HG03521 (cell line): ENCODE data around the gene PPARGC1A.

Experiments used
- ATAC-seq: cut with Tn5 transposase; IDR thresholded peaks from one replicate; pipeline ENCODE4 v1.9.1; 2021; ENCODE audit warnings: mild to moderate bottlenecking, moderate library complexity; ENCODE audit not compliant: unreplicated experiment

PPARGC1A gene

GRCh38 chr4:23909671-23910070 lies 19.8 kb upstream of the PPARGC1A start:
- no peak for ATAC-seq

DNA sequence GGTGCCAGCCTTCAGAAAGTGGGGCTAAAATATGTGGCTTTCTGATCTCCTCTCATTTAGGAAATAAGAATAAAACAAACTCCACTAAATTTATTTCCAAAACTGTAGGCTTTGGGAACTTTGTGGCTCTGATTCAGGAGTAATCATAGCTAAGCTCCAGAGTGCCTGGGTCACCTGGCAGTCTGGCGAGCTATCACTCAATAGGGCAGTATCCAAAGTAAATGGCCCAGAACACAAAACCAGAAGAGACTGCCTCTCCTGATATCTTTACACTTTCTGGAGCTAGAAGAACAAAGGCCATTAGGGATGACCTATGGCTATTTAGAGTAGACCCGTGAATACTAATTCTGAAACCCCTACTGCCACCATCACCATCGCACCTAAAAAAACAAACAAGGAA lies 17.0 kb upstream of the PPARGC1A start:
- no peak for ATAC-seq

DNA sequence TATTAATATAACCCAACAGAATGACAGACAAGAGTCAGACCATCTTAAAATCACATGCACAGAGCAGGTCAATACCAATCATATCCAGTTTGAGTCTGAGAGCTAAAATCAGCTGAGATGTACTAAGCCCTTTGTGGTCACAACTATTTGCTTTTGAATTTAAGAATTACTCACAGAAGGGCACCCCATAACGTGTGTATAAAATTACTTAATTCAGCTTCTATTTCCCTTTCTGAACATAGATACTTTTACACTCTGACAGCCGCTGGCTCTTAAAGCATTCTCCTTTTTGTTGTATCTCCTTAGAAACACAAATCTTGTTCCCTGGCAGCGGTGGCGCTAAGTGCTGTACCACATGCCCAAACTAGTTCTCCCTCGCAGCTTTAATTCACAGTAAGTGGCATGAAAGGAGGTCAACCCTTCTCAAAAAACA lies 14.8 kb upstream of the PPARGC1A start:
- no peak for ATAC-seq

GRCh38 chr4:23903859-23904438 lies 14.1 kb upstream of the PPARGC1A start:
- no peak for ATAC-seq

DNA sequence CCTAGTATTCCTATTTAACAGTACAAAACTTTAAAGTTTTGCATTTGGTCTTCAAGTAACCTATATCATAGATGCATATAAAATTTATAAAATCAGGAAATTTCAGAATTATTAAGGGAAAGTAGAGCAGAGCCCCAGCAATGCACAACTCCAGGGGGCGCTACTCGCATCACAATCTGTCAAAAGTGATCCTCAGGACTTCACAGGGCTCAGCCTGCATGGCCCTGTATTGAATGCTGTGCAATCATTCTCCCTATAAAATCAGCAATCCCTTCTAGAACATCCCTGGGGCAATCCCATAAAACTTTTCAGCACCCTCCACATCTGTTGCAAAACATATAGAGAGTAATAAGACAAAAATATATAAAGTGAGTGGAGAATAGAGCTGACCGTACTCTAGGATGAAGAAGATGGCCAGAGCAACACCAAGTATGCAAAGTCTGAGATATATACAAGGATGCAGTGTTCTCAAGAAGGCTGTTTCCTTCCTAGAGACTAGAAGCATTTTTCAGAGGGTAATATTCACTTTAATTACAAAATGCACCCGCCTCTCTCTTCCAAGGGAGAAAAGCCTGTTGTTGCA lies 12.5 kb upstream of the PPARGC1A start:
- no peak for ATAC-seq

- ATAC-seq = no peak
These were observed 10.8 kb upstream of the PPARGC1A start for GRCh38 chr4:23900636-23901035.

- ATAC-seq = no peak
These were observed 9.7 kb upstream of the PPARGC1A start for GRCh38 chr4:23899565-23899964.

DNA sequence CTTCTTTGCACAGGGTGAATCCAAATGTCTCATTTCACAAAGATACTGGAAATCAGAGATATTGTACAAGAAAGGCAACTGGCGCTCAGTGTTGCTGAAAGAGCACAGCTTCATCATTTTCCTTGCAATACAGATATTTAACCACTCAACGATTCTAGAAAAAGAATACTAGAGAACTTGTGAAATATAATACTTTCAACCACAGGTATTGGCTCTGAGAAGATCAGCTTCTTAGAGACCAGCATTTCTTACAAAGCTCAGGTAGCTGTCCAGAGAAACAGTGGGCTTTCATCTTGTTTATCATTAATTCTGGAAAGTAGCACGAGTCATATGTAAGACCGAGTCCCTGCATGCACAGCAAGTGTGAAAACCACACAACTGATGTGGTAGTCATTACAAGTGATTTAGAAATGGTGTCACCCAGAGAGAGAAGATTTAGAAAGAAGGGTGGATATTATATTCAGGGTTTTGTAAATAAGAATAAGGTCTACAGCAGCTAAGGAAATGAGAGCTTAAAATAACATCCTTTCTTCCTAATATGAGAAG lies 7.8 kb upstream of the PPARGC1A start:
- no peak for ATAC-seq

GRCh38 chr4:23894021-23894420 lies 4.2 kb upstream of the PPARGC1A start:
- ATAC-seq = no peak

GRCh38 chr4:23891064-23891421 lies 1.2 kb upstream of the PPARGC1A start:
- ATAC-seq = no peak

DNA sequence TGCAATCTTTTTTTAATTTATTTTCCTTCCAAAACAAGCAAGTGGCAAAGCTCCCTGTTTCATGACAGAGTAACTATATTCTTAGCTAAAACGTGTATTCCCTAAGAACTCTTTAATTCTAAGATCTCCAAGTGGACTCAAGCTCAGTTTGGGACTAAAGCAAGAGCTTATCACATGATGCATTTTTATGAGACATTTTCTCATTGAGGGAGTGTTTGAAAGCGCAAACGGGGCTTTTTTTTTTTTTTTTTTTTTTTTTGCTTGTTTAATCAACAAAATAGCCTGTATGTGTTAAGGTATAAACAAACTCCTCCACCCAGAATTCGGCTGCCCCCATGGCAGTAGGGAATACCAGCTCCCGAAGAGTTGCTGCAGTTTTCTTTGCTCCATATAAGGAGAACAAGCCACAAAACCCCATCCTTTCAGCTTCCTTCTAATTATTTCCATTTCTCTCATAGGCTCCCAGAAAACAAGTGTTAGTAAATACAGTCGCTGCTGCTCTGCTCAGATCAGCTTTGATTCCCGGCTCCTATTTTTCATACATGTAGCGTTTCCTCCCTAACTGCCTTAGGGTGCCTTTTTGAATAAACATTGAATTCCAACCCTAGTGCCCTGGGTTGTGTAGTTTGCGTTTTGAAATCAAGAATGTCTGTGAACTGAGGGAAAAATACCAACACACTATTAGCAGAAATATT lies 669 bp upstream of the PPARGC1A start:
- ATAC-seq = no peak

- no peak for ATAC-seq
These were observed 456 bp downstream of the PPARGC1A start for GRCh38 chr4:23889391-23889790.

- no peak for ATAC-seq
These were observed 1.2 kb downstream of the PPARGC1A start for GRCh38 chr4:23888421-23889319.

DNA sequence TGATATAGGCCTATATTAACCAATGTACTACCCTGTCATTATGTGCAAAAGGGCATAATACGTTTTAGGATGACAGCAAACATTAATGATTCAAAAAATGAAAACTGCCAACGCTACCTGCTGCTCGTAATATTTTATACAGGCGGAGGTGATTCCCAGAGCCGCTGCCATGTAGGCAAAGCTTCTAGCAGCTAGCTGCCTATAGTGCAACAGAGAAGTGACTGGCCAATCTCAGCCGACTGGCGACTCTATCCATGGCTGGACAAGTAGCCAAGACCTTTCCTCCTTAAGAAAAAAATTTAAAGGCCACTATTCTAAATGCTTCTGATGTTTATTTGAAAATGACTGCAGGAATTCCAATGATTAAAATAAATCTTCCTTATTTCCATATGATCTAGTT lies 1.9 kb downstream of the PPARGC1A start:
- ATAC-seq = no peak

DNA sequence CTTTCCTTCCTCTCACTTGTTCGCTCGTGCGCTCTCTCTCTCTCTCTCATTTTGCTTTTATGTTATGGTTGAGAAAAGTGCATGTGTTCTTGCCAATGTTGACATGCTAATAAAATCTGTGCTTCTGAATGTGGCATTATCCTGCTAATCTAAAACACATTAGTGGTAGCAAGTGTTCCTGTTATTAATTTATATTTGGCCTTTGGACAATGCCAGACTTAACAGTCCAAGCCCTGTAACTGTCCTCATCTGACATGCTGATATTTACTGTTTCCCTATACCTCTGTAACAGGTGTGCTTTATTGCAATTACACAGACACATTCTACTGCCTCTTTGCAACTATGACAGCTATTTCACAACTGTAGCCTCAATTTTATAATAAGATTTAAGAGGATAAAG lies 2.7 kb downstream of the PPARGC1A start:
- no peak for ATAC-seq

- no peak for ATAC-seq
These were observed 3.8 kb downstream of the PPARGC1A start for GRCh38 chr4:23885943-23886590.

DNA sequence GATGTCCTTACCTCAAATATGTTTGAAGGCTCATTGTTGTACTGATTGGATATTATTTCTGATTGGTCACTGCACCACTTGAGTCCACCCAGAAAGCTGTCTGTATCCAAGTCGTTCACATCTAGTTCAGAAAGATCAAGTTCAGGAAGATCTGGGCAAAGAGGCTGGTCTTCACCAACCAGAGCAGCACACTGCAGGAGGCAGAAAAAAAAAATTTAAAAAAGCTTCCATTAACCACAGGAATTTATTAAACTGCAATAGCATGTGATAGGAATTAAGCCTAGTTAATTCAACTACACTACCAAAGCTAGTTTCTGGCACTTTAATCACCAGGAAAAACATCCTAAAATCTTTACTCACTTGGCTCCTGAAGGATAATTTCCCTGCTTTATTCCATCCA lies 5.1 kb downstream of the PPARGC1A start:
- ATAC-seq = no peak

DNA sequence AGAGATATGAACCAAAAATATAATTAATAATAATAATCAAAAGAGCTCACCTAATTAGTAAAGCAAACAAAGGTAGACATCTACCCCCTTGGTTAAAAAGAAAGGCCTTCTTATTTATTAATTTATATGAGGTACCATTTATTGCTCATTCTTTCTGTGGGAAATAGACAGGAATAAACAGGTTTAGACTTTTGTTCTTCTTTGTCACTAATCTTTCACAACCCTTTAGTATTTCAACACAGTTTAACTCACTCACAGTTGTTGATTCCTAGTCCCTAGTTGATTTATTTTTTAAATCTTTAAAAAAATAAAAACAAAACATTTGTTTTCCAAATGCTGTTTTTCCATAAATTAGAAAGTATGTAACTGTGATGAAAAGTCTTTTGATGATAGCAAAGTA lies 5.6 kb downstream of the PPARGC1A start:
- ATAC-seq = no peak

DNA sequence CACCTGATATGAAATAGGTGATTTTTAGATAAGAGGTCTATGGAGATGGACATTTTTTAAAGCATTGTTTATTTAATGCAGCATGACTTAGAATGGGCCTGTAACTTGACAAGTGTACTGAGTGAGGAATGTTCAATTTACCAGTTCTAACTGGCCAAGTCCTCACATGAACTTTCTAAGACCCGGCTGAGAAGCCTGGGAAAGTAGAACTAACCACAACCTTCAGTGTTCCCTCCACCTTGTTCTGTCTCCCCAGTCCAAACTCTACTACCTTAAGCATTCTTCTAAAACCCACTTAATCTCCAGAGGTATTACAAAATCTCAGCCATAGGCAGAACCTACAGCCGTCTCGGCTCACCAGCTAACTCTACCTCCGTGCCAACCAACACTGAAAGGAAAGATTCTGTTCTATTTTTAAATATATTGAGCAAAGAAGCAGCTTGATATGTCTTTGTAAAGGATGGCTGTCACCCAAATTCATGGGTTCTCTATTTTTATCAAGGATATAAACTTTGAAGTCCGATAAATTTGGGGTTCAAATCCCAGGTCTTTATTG lies 6.8 kb downstream of the PPARGC1A start:
- no peak for ATAC-seq

- no peak for ATAC-seq
These were observed 8.0 kb downstream of the PPARGC1A start for GRCh38 chr4:23881674-23882337.
